ENCODE measurements around the gene MEX3A.

Gene MEX3A

GRCh38 chr1:156095906-156096508 lies 13.7 kb upstream of the MEX3A start:
- H3K36me3 ChIP-seq (ENCODE audit: control insufficient read depth, insufficient read depth, low read length), result no peaks in the 10 kb centered on the region
- peaks cover 11% of the 10 kb centered on the region for H3K4me1 ChIP-seq (ENCODE audit: control insufficient read depth, insufficient read depth, low read length)
- no peak overlapping the region for H3K27ac ChIP-seq (ENCODE audit: low read depth, low read length)
- no peak overlapping the region for H3K4me3 ChIP-seq (ENCODE audit: low read length)
- no peak overlapping the region for H3K9ac ChIP-seq (ENCODE audit: low read length)
- H3K27me3 ChIP-seq (ENCODE audit: control insufficient read depth, insufficient read depth, low read length), result no peaks in the 10 kb centered on the region

- H3K9ac ChIP-seq (ENCODE audit: low read length), result no peak overlapping the region
- no peak overlapping the region for H3K27ac ChIP-seq (ENCODE audit: low read depth, low read length)
- no peaks in the 10 kb centered on the region for H3K36me3 ChIP-seq (ENCODE audit: control insufficient read depth, insufficient read depth, low read length)
- H3K4me3 ChIP-seq (ENCODE audit: low read length), result no peak overlapping the region
- H3K4me1 ChIP-seq (ENCODE audit: control insufficient read depth, insufficient read depth, low read length), result peaks cover 4% of the 10 kb centered on the region
- no peaks in the 10 kb centered on the region for H3K27me3 ChIP-seq (ENCODE audit: control insufficient read depth, insufficient read depth, low read length)
Measured at GRCh38 chr1:156091610-156092009, 9.3 kb upstream of the MEX3A start.

- Histone ChIP-seq H3K36me3 (ENCODE audit: control insufficient read depth, insufficient read depth, low read length) (no peaks in the 10 kb centered on the region), H3K27ac (ENCODE audit: low read depth, low read length) (no peak overlapping the region), H3K4me1 (ENCODE audit: control insufficient read depth, insufficient read depth, low read length) (no peaks in the 10 kb centered on the region), H3K27me3 (ENCODE audit: control insufficient read depth, insufficient read depth, low read length) (no peaks in the 10 kb centered on the region), H3K9ac (ENCODE audit: low read length) (no peak overlapping the region), H3K4me3 (ENCODE audit: low read length) (no peak overlapping the region)
Measured at GRCh38 chr1:156090840-156091188, 8.5 kb upstream of the MEX3A start.

- Histone ChIP-seq H3K4me3 (ENCODE audit: low read length) (no peak overlapping the region), H3K36me3 (ENCODE audit: control insufficient read depth, insufficient read depth, low read length) (no peaks in the 10 kb centered on the region), H3K27ac (ENCODE audit: low read depth, low read length) (no peak overlapping the region), H3K27me3 (ENCODE audit: control insufficient read depth, insufficient read depth, low read length) (no peaks in the 10 kb centered on the region), H3K9ac (ENCODE audit: low read length) (no peak overlapping the region), H3K4me1 (ENCODE audit: control insufficient read depth, insufficient read depth, low read length) (no peaks in the 10 kb centered on the region)
Measured at GRCh38 chr1:156090138-156090839, 8.0 kb upstream of the MEX3A start.

GRCh38 chr1:156089704-156090103 lies 7.4 kb upstream of the MEX3A start:
- no peaks in the 10 kb centered on the region for H3K36me3 ChIP-seq (ENCODE audit: control insufficient read depth, insufficient read depth, low read length)
- H3K4me3 ChIP-seq (ENCODE audit: low read length), result no peak overlapping the region
- H3K27me3 ChIP-seq (ENCODE audit: control insufficient read depth, insufficient read depth, low read length), result no peaks in the 10 kb centered on the region
- H3K9ac ChIP-seq (ENCODE audit: low read length), result no peak overlapping the region
- H3K27ac ChIP-seq (ENCODE audit: low read depth, low read length), result no peak overlapping the region
- no peaks in the 10 kb centered on the region for H3K4me1 ChIP-seq (ENCODE audit: control insufficient read depth, insufficient read depth, low read length)

GRCh38 chr1:156086256-156086662 lies 4.0 kb upstream of the MEX3A start:
- Histone ChIP-seq H3K27me3 (ENCODE audit: control insufficient read depth, insufficient read depth, low read length) (no peaks in the 10 kb centered on the region), H3K36me3 (ENCODE audit: control insufficient read depth, insufficient read depth, low read length) (no peaks in the 10 kb centered on the region), H3K4me1 (ENCODE audit: control insufficient read depth, insufficient read depth, low read length) (no peaks in the 10 kb centered on the region), H3K4me3 (ENCODE audit: low read length) (no peak overlapping the region), H3K27ac (ENCODE audit: low read depth, low read length) (no peak overlapping the region), H3K9ac (ENCODE audit: low read length) (no peak overlapping the region)

- Histone ChIP-seq H3K27me3 (ENCODE audit: control insufficient read depth, insufficient read depth, low read length) (no peaks in the 10 kb centered on the region), H3K4me3 (ENCODE audit: low read length) (no peak overlapping the region), H3K36me3 (ENCODE audit: control insufficient read depth, insufficient read depth, low read length) (no peaks in the 10 kb centered on the region), H3K9ac (ENCODE audit: low read length) (no peak overlapping the region), H3K27ac (ENCODE audit: low read depth, low read length) (no peak overlapping the region), H3K4me1 (ENCODE audit: control insufficient read depth, insufficient read depth, low read length) (no peaks in the 10 kb centered on the region)
Measured at GRCh38 chr1:156083800-156084790, 1.8 kb upstream of the MEX3A start.

- H3K36me3 ChIP-seq (ENCODE audit: control insufficient read depth, insufficient read depth, low read length), result no peaks in the 10 kb centered on the region
- no peaks in the 10 kb centered on the region for H3K27me3 ChIP-seq (ENCODE audit: control insufficient read depth, insufficient read depth, low read length)
- H3K4me1 ChIP-seq (ENCODE audit: control insufficient read depth, insufficient read depth, low read length), result no peaks in the 10 kb centered on the region
- peak overlapping the region; percentile 79 for H3K4me3 ChIP-seq (ENCODE audit: low read length)
- no peak overlapping the region for H3K9ac ChIP-seq (ENCODE audit: low read length)
- no peak overlapping the region for H3K27ac ChIP-seq (ENCODE audit: low read depth, low read length)
Measured at GRCh38 chr1:156081917-156082308, 352 bp downstream of the MEX3A start.

- no peak overlapping the region for H3K9ac ChIP-seq (ENCODE audit: low read length)
- no peak overlapping the region for H3K27ac ChIP-seq (ENCODE audit: low read depth, low read length)
- no peaks in the 10 kb centered on the region for H3K27me3 ChIP-seq (ENCODE audit: control insufficient read depth, insufficient read depth, low read length)
- H3K4me3 ChIP-seq (ENCODE audit: low read length), result peak overlapping the region; percentile 5
- H3K36me3 ChIP-seq (ENCODE audit: control insufficient read depth, insufficient read depth, low read length), result no peaks in the 10 kb centered on the region
- H3K4me1 ChIP-seq (ENCODE audit: control insufficient read depth, insufficient read depth, low read length), result no peaks in the 10 kb centered on the region
Measured at GRCh38 chr1:156081180-156081916, 917 bp downstream of the MEX3A start.

- Histone ChIP-seq H3K4me1 (ENCODE audit: control insufficient read depth, insufficient read depth, low read length) (peaks cover 3% of the 10 kb centered on the region), H3K4me3 (ENCODE audit: low read length) (no peak overlapping the region), H3K36me3 (ENCODE audit: control insufficient read depth, insufficient read depth, low read length) (no peaks in the 10 kb centered on the region), H3K27me3 (ENCODE audit: control insufficient read depth, insufficient read depth, low read length) (no peaks in the 10 kb centered on the region), H3K9ac (ENCODE audit: low read length) (no peak overlapping the region), H3K27ac (ENCODE audit: low read depth, low read length) (no peak overlapping the region)
Measured at GRCh38 chr1:156080863-156081179, 1.4 kb downstream of the MEX3A start.

GRCh38 chr1:156080241-156080862 lies 1.9 kb downstream of the MEX3A start:
- Histone ChIP-seq H3K36me3 (ENCODE audit: control insufficient read depth, insufficient read depth, low read length) (no peaks in the 10 kb centered on the region), H3K4me3 (ENCODE audit: low read length) (no peak overlapping the region), H3K9ac (ENCODE audit: low read length) (no peak overlapping the region), H3K27me3 (ENCODE audit: control insufficient read depth, insufficient read depth, low read length) (no peaks in the 10 kb centered on the region), H3K27ac (ENCODE audit: low read depth, low read length) (no peak overlapping the region), H3K4me1 (ENCODE audit: control insufficient read depth, insufficient read depth, low read length) (peaks cover 6% of the 10 kb centered on the region)

GRCh38 chr1:156079762-156080161 lies 2.5 kb downstream of the MEX3A start:
- H3K36me3 ChIP-seq (ENCODE audit: control insufficient read depth, insufficient read depth, low read length), result no peaks in the 10 kb centered on the region
- H3K9ac ChIP-seq (ENCODE audit: low read length), result no peak overlapping the region
- H3K27ac ChIP-seq (ENCODE audit: low read depth, low read length), result no peak overlapping the region
- H3K27me3 ChIP-seq (ENCODE audit: control insufficient read depth, insufficient read depth, low read length), result no peaks in the 10 kb centered on the region
- no peak overlapping the region for H3K4me3 ChIP-seq (ENCODE audit: low read length)
- H3K4me1 ChIP-seq (ENCODE audit: control insufficient read depth, insufficient read depth, low read length), result peaks cover 6% of the 10 kb centered on the region
